ENCODE measurements around the gene CIAO3.

The CIAO3 gene

DNA sequence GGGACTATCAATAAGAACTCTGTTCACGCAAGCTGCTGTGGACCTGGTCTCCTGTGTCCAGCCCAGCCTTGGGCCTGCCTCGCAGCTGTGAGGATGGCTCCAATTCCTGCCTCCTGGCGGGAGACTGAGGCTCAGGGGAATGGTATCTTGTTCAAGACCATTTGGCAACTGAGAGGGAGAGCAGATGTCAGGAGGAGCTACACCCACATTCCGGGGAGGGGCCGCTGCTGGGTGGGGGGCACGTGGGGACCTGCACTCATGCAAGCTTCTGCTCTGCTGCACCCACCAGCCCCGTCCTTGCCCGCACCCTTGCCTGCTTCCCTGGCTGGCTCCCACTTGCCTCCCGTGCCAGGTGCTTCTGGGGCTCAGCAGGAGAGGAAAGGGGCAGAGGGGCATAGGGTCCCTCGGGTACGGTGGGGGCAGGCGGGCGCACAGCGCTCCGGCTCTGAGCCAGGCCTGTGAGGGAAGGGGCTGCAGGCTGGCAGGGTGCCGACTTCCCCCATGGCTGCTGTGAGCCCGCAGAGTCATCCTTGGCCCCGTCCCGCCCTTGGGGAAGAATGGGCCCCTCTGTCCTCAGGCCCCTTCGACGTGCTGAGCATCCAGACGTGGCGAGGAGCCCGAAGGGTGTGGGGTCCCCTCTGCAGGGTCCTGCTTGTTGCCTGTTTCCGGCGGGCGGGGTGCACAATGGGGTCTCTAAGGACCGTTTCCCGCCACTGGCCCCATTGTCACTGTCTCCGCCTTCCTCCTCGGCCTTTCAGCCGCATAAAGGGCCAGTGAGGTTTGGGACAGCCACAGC is 23.1 kb downstream of the CIAO3 start:
- TF ChIP-seq, protein P1, sequence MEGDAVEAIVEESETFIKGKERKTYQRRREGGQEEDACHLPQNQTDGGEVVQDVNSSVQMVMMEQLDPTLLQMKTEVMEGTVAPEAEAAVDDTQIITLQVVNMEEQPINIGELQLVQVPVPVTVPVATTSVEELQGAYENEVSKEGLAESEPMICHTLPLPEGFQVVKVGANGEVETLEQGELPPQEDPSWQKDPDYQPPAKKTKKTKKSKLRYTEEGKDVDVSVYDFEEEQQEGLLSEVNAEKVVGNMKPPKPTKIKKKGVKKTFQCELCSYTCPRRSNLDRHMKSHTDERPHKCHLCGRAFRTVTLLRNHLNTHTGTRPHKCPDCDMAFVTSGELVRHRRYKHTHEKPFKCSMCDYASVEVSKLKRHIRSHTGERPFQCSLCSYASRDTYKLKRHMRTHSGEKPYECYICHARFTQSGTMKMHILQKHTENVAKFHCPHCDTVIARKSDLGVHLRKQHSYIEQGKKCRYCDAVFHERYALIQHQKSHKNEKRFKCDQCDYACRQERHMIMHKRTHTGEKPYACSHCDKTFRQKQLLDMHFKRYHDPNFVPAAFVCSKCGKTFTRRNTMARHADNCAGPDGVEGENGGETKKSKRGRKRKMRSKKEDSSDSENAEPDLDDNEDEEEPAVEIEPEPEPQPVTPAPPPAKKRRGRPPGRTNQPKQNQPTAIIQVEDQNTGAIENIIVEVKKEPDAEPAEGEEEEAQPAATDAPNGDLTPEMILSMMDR (IDR thresholded peaks at IDR 0.05; ENCODE audit: low read depth, low read length, missing control alignments): no peak
- DNase-seq (ENCODE audit: extremely low read depth, low read depth): no peak
- H3K4me3 ChIP-seq (replicated peaks; ENCODE audit: low read depth, low read length): no peak overlapping the region

DNA sequence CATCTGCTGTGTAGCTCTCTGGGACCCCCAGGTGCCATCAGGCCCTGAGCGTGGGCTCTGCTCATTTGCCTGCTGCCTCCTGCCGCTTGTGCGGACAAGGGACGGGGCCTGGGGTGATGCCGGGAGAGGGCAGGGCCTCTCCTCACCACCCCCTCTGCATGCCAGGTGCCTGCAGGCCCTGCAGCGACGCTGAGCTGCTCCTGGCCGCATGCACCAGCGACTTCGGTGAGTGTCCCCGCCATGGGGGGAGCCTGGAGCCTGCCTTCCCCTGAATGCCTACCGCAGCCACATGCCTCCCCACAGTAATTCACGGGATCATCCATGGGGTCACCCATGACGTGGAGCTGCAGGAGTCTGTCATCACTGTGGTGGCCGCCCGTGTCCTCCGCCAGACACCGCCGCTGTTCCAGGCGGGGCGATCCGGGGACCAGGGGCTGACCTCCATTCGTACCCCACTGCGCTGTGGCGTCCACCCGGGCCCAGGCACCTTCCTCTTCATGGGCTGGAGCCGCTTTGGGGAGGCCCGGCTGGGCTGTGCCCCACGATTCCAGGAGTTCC is 23.9 kb downstream of the CIAO3 start:
- no peak for DNase-seq (ENCODE audit: extremely low read depth, low read depth)
- H3K4me3 ChIP-seq (replicated peaks; ENCODE audit: low read depth, low read length): peak overlapping the region; percentile 56
- TF ChIP-seq, protein P1 (IDR thresholded peaks at IDR 0.05; ENCODE audit: low read depth, low read length, missing control alignments): no peak

DNA sequence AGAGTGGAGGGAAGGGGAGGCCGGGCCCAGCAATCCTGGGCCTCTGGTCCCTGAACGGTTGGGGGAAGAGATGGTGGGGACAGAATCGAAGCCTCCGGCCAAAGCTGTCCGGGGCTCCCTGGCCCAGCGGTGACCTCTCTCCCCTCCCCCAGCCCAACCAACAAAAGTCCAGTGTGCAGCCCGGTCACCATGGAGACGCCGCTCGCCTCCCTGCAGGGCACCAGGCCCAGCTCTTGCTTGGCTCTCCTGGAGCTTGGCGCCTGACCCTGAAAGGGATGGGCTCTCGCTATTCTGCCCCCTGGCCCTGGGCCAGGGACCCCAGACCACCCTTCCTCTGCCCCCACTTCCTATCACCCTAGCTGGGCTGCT is 24.6 kb downstream of the CIAO3 start:
- H3K4me3 ChIP-seq (replicated peaks; ENCODE audit: low read depth, low read length): peak overlapping the region; percentile 56
- DNase-seq (ENCODE audit: extremely low read depth, low read depth): no peak
- TF ChIP-seq, protein P1 (IDR thresholded peaks at IDR 0.05; ENCODE audit: low read depth, low read length, missing control alignments): no peak

DNA sequence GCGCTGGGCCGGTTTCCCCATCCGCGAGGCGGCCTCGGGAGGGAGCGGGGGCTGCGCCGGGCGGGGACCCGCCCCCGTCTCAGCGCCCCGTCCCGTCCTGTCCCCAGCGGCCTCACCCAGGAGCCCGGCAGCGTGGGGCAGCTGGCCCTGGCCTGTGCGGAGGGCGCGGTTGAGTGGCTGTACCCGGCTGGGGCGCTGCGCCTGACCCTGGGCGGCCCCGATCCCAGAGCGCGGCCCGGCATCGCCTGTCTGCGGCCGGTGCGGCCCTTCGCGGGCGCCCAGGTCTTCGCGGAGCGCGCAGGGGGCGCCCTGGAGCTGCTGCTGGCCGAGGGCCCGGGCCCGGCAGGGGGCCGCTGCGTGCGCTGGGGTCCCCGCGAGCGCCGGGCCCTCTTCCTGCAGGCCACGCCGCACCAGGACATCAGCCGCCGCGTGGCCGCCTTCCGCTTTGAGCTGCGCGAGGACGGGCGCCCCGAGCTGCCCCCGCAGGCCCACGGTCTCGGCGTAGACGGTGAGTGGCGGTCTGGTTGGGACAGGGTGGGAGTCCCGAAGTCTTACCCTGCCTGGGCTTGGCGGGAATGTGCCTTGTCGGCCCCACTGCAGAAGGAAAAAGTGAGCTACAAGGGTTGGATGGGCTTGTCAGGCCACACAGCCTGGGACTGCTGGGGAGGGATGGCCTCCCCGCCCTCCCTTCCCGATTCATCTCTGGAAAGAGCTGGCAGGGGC is 25.2 kb downstream of the CIAO3 start:
- no peak for DNase-seq (ENCODE audit: extremely low read depth, low read depth)
- H3K4me3 ChIP-seq (replicated peaks; ENCODE audit: low read depth, low read length): peak overlapping the region; percentile 56
- TF ChIP-seq, protein P1 (IDR thresholded peaks at IDR 0.05; ENCODE audit: low read depth, low read length, missing control alignments): no peak

DNA sequence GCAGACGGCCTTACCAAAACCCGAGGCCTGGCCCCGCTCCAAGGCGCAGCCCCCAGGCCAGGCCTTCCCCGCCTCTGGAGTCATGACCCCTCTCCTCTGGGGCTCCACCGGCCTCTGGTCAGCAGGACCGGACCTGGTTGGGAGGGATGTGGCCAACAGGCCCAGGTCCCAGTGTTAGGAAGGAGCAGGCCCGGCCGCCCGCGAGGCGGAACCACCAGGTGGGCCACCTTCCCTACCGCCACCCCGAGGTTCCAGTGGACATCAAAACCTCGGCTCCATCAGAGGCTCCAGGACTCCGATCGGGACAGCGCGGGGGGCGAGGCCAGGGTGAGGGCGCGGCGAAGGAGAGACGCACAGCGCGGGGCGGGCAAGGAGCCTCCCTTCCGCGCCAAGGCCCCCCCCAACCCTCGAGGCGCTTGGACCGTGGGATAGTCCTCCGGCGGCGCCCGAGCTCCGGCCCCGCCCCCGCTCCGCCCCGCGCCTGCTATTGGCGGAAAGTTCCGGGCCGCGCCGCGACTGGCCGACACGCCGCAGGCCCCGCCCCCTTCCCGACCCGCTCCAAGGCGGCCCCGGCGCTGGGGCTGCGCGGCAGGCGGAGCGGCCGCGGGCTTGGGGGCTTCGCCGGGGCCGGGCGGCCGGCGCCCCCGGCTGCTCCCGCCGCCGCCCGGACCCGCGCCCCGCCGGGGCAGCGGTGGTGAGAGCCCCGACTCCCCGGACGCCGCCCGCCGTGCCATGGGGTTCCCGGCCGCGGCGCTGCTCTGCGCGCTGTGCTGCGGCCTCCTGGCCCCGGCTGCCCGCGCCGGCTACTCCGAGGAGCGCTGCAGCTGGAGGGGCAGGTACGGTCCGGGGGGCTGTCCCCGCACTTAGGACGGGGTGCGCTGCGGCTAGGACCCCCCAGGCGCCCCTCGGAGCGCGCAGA is 26.0 kb downstream of the CIAO3 start, which contains the start of gene METRN:
Gene METRN, plus strand, starts transcription at position 561 of the 919 bp plus-strand sequence. Its CDS starts 172 bp downstream, at position 733.
- no peak for DNase-seq (ENCODE audit: extremely low read depth, low read depth)
- TF ChIP-seq, protein P1 (IDR thresholded peaks at IDR 0.05; ENCODE audit: low read depth, low read length, missing control alignments): no peak
- H3K4me3 ChIP-seq (replicated peaks; ENCODE audit: low read depth, low read length): peak within 1 kb of the TSS; percentile 56

DNA sequence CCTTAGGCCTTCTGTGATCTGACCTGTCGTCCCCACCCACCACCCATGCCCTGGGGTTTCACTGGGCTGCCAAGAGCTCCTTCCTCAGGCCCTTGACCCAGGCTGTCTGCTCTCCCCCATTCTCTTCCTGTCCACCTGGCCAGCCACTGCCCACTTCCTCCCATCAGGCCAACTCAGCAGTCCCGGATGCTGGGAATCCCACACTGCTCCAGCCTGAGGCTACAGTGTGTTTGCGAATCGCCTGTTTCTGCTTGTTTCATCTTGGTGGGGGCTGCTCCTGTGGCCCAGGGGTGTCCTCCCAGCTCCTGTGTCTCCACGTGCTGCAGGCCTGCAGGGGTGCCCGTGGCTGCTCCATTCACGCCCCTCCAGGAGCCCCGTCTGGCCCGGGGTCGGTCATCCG is 26.7 kb downstream of the CIAO3 start:
- DNase-seq (ENCODE audit: extremely low read depth, low read depth): no peak
- H3K4me3 ChIP-seq (replicated peaks; ENCODE audit: low read depth, low read length): no peak overlapping the region
- TF ChIP-seq, protein P1 (IDR thresholded peaks at IDR 0.05; ENCODE audit: low read depth, low read length, missing control alignments): no peak

Data from HFF-Myc (cell line).